ENCODE data around the gene UBE2S.
"Not testable (repeated sequence)": the region's sequence is repeated elsewhere in the genome, so short reads cannot be mapped to it uniquely, and the experiment has no call there.

DNA sequence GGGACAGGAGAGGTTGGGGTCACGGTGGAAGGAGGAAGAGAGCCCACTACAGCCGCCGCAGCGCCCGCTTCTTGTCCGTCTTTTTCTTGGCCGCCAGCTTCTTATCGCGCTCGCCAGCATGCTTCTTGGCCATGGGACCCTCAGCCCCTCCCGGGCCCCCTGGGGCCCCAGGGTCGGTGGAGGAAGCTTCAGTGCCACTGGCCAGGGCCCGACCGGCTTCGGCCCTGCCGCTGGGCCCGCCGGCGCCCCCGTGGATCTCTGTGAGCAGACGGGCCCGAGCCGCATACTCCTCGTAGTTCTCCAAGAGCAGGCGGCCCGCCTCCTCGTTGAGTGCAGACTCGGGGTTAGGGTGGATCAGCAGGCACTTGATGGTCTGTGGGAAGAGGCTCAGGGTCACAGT lies 6.2 kb downstream of the UBE2S start:
- not testable (repeated sequence) for TF ChIP-seq CTCF, POLR2A (IDR thresholded peaks at IDR 0.05)
